Liver (tissue), 3 donors: ENCODE results near the gene NAPEPLD.
"Not testable (repeated sequence)": the region's sequence is repeated elsewhere in the genome, so short reads cannot be mapped to it uniquely, and the experiment has no call there.

Experiments used
- SP1 ChIP-seq: IDR thresholded peaks from 2 replicates; pipeline ENCODE4 v1.6.1; 2018; ENCODE audit warnings: antibody characterized with exemption, mild to moderate bottlenecking
- TF ChIP-seq, protein P1 (sequence below): fragments of 150-350 bp; IDR thresholded peaks from 2 replicates; pipeline ENCODE4 v1.5.1; 2017; ENCODE audit warnings: improper control_type of control experiment, low read depth, low read length; ENCODE audit not compliant: missing input control
- donor health status: healthy.
- donor health status: healthy.

GRCh38 chr7:103106703-103107070 lies 42.2 kb downstream of the NAPEPLD start:
- not testable (repeated sequence) for TF ChIP-seq SP1
- TF ChIP-seq, protein P1, sequence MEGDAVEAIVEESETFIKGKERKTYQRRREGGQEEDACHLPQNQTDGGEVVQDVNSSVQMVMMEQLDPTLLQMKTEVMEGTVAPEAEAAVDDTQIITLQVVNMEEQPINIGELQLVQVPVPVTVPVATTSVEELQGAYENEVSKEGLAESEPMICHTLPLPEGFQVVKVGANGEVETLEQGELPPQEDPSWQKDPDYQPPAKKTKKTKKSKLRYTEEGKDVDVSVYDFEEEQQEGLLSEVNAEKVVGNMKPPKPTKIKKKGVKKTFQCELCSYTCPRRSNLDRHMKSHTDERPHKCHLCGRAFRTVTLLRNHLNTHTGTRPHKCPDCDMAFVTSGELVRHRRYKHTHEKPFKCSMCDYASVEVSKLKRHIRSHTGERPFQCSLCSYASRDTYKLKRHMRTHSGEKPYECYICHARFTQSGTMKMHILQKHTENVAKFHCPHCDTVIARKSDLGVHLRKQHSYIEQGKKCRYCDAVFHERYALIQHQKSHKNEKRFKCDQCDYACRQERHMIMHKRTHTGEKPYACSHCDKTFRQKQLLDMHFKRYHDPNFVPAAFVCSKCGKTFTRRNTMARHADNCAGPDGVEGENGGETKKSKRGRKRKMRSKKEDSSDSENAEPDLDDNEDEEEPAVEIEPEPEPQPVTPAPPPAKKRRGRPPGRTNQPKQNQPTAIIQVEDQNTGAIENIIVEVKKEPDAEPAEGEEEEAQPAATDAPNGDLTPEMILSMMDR, result not testable (repeated sequence)
